Glutamatergic neuron (in vitro differentiated cells): ENCODE measurements around the gene RRAGB. TPM values are rescaled to one million over a fixed set of nuclear protein-coding genes. Genes with fewer than 3 reads are reported as not detected.

Experiments used
- DNase-seq: peaks from one replicate; pipeline ENCODE4 v3.0.0; 2022
- H3K27ac Mint-ChIP-seq: one replicate; pipeline ENCODE4 v1.8.0; 2020; ENCODE audit warnings: mild to moderate bottlenecking, mixed read lengths, inconsistent platforms; ENCODE audit not compliant: unreplicated experiment
- H3K27me3 Mint-ChIP-seq: one replicate; pipeline ENCODE4 v1.8.0; 2020; ENCODE audit warnings: mild to moderate bottlenecking, moderate library complexity, mixed read lengths, inconsistent platforms; ENCODE audit not compliant: unreplicated experiment
- H3K36me3 Mint-ChIP-seq: one replicate; pipeline ENCODE4 v1.8.0; 2020; ENCODE audit warnings: mild to moderate bottlenecking, mixed read lengths, inconsistent platforms; ENCODE audit not compliant: unreplicated experiment
- H3K4me1 Mint-ChIP-seq: one replicate; pipeline ENCODE4 v1.8.0; 2020; ENCODE audit warnings: mild to moderate bottlenecking, low read depth, mixed read lengths, inconsistent platforms; ENCODE audit not compliant: unreplicated experiment
- H3K4me3 Mint-ChIP-seq: one replicate; pipeline ENCODE4 v1.8.0; 2020; ENCODE audit warnings: mild to moderate bottlenecking, mixed read lengths, inconsistent platforms; ENCODE audit not compliant: unreplicated experiment
- H3K9me3 Mint-ChIP-seq: one replicate; pipeline ENCODE4 v1.8.0; 2020; ENCODE audit warnings: mild to moderate bottlenecking, moderate library complexity, mixed read lengths, inconsistent platforms; ENCODE audit not compliant: unreplicated experiment
- total RNA-seq: library from RNA; stranded (reverse); fragmentation: NEBNext Ultra II Directional; extraction: Animal tissue kit (Norgen Biotek cat#: 25700); gene quantifications from one replicate; pipeline ENCODE4 v1.2.1, GENCODE V29; 2021; ENCODE audit not compliant: unreplicated experiment
- TF ChIP-seq, protein P1 (sequence below): fragments of 200-600 bp; sonication (generic); IDR thresholded peaks from one replicate; pipeline ENCODE4 v1.5.0; 2021; ENCODE audit not compliant: partially characterized antibody, unreplicated experiment

Gene RRAGB
- total RNA-seq, 1 donor from 2014 or later = 29.5 TPM

DNA sequence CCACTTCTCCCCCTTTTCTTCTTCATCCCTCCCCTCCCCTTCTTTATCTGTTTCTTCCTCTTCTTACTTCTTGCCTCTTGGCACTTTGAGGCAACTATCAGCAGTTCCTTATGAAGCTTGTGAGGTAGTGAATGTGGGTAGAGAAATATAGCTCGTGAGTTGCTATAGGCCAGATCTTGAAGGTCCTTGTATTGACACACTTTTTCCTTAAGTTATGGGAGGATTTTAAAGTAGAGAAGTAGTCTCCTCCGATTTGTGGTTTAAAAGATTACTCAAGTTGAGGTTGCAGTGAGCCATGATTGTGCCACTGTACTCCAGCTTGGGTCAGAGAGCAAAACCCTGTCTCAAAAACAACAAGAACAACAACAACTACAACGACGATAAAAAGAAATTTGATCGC is 3.4 kb upstream of the RRAGB start:
- H3K4me1 Mint-ChIP-seq = peaks cover 3% of the 10 kb centered on the region
- H3K27me3 Mint-ChIP-seq = peaks cover 4% of the 10 kb centered on the region
- H3K27ac Mint-ChIP-seq = no peak overlapping the region
- no peak for DNase-seq
- peaks cover 1% of the 10 kb centered on the region for H3K9me3 Mint-ChIP-seq
- H3K36me3 Mint-ChIP-seq = no peaks in the 10 kb centered on the region
- TF ChIP-seq, protein P1, sequence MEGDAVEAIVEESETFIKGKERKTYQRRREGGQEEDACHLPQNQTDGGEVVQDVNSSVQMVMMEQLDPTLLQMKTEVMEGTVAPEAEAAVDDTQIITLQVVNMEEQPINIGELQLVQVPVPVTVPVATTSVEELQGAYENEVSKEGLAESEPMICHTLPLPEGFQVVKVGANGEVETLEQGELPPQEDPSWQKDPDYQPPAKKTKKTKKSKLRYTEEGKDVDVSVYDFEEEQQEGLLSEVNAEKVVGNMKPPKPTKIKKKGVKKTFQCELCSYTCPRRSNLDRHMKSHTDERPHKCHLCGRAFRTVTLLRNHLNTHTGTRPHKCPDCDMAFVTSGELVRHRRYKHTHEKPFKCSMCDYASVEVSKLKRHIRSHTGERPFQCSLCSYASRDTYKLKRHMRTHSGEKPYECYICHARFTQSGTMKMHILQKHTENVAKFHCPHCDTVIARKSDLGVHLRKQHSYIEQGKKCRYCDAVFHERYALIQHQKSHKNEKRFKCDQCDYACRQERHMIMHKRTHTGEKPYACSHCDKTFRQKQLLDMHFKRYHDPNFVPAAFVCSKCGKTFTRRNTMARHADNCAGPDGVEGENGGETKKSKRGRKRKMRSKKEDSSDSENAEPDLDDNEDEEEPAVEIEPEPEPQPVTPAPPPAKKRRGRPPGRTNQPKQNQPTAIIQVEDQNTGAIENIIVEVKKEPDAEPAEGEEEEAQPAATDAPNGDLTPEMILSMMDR = no peak
- H3K4me3 Mint-ChIP-seq = no peak overlapping the region

DNA sequence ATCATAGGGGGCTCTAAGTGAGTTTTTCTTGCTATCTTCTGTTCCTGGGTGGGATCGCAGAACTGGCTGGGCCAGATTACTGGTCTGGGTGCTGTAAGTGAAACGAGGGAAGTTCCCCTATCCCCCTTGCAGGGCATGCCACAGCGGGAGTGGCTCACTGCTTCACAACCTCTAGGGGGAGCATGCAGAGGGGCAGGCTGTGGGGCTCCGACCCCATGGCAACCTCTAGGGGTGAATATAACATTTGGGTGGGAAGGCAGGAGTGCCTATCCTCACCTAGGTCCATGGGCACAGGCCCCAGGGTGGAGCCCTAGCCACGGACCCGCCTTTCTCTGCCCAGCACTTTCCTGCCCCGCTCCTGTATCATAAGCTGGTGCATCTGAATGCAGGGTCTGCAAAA is 1.7 kb upstream of the RRAGB start:
- TF ChIP-seq, protein P1 = no peak
- H3K9me3 Mint-ChIP-seq = peaks cover 1% of the 10 kb centered on the region
- peaks cover 3% of the 10 kb centered on the region for H3K4me1 Mint-ChIP-seq
- no peak overlapping the region for H3K4me3 Mint-ChIP-seq
- no peak for DNase-seq
- no peak overlapping the region for H3K27ac Mint-ChIP-seq
- peaks cover 4% of the 10 kb centered on the region for H3K27me3 Mint-ChIP-seq
- H3K36me3 Mint-ChIP-seq = no peaks in the 10 kb centered on the region

DNA sequence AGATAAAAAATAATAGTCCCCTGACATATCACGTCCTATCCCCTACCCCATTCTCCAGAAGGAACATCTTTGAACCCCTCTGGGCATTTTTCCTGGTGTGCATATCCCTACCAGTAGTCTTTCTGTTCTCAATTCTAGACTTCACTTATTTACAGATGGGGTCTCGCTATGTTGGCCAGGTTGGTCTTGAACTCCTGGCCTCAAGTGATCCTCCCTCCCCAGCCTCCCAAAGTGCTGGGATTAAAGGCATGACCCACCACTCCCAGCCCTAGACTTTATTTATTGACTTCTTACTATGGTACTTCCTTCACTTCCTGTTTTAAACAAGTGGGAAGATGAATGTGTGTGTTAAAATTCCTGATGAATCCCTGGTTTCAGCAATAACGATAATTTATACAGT is 612 bp upstream of the RRAGB start:
- DNase-seq = no peak
- Mint-ChIP-seq H3K4me1 (peaks cover 3% of the 10 kb centered on the region), H3K36me3 (no peaks in the 10 kb centered on the region), H3K27ac (no peak overlapping the region), H3K4me3 (peak overlapping the region; percentile 95), H3K27me3 (peaks cover 4% of the 10 kb centered on the region), H3K9me3 (peaks cover 1% of the 10 kb centered on the region)
- TF ChIP-seq, protein P1 = no peak

DNA sequence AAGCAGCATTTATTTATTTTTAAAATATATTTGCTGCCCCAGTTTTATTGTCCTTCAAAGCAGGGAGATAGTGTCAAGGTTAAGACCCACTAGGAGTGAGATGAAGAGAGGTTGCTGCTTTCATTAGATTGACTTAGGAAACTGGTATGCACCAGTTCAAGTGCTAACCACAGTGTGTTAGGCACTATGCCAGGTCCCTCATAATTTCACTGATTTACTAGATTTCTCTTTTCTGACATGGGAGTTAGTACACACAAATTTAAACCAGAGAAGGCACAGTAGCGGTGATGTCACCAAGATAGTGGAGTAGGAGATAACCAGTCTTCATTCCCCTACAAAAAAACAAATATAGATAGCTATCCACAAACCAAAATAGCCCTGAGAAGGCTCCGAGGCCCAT is 14.3 kb downstream of the RRAGB start:
- Mint-ChIP-seq H3K36me3 (no peaks in the 10 kb centered on the region), H3K4me3 (no peak overlapping the region), H3K27me3 (no peaks in the 10 kb centered on the region), H3K27ac (no peak overlapping the region), H3K9me3 (no peaks in the 10 kb centered on the region), H3K4me1 (no peaks in the 10 kb centered on the region)
- TF ChIP-seq, protein P1 = no peak
- DNase-seq = no peak

DNA sequence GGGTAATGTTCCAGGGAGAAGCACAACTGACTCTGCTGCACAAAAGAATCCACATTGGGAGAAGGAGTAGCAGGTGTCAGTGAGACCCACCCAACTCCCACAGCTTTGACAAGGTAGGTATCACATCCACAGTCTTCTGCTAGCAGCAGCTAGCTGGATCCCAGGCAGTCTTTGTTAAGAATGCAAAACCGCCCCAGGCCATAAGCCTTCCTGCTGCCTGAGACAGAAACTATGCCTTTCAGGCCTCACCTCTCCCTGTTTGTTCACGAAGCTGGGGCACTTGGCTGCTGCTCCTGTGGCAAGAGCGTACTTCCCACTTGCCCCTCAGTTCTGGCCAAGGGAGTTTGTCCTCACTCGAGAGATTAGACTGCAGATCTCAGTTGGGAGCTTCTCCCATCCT is 21.4 kb downstream of the RRAGB start:
- no peak overlapping the region for H3K27ac Mint-ChIP-seq
- DNase-seq = no peak
- TF ChIP-seq, protein P1 = no peak
- no peaks in the 10 kb centered on the region for H3K9me3 Mint-ChIP-seq
- H3K4me3 Mint-ChIP-seq = no peak overlapping the region
- no peaks in the 10 kb centered on the region for H3K36me3 Mint-ChIP-seq
- H3K27me3 Mint-ChIP-seq = peaks cover 1% of the 10 kb centered on the region
- no peaks in the 10 kb centered on the region for H3K4me1 Mint-ChIP-seq
